Pancreas (tissue), 10 donors: ENCODE data around the gene DCST2. TPM values are rescaled to one million over a fixed set of nuclear protein-coding genes. Genes with fewer than 3 reads are reported as not detected.

Experiments used
- ATAC-seq, 4 donors: fragments of 200-7000 bp; cut with Tn5 transposase; one replicate each; pipeline versions ENCODE4 v1.8.0 to v1.9.1; 2020; ENCODE audit warnings: mild to moderate bottlenecking in 4 of 4, moderate library complexity in 4 of 4
- DNase-seq, 6 donors: peaks; one replicate each; pipeline ENCODE4 v3.0.0-alpha.2; 2020
- FAIRE-seq: peaks from 2 replicates; lab custom pipeline; 2012; peaks lifted over from hg19 to GRCh38; lab: Jason Lieb, UNC
- H3K27ac ChIP-seq, 4 donors: fragments of 200-600 bp; sonication (generic); 1 replicate in 3 of 4; 2 replicates in 1 of 4; pipeline versions ENCODE4 v1.5.0 to v1.8.0; 2020
- H3K27me3 ChIP-seq, 4 donors: fragments of 200-600 bp; one replicate each; pipeline ENCODE4 v1.8.0; 2021
- H3K36me3 ChIP-seq, 3 donors: fragments of 200-600 bp; sonication (generic) in 1 of 3; one replicate each; pipeline versions ENCODE4 v1.5.0 to v1.8.0; 2020 to 2021
- H3K4me1 ChIP-seq, 3 donors: fragments of 200-600 bp; one replicate each; pipeline ENCODE4 v1.8.0; 2021
- H3K4me3 ChIP-seq, 4 donors: fragments of 200-600 bp; sonication (generic) in 2 of 4; one replicate each; pipeline versions ENCODE4 v1.5.0 to v1.8.0; 2020 to 2021
- H3K9me3 ChIP-seq, 4 donors: fragments of 200-600 bp; one replicate each; pipeline ENCODE4 v1.8.0; 2021
- WGBS, 2 donors: extraction: QIAGEN DNeasy Blood & Tissue Kit; methylation state at CpG; one replicate each; pipeline ENCODE4 v1.1.7; 2013; 5-methylcytosine and 5-hydroxymethylcytosine counted together
- intact Hi-C, 3 donors: fragments of 100-400 bp; cut with DNase I; formaldehyde crosslinking; loops; one replicate each; pipeline versions ENCODE4 v1.11.1 to v1.14.2; 2022
- polyA plus RNA-seq, 2 donors: library from polyadenylated mRNA; stranded (reverse); fragments of 200-250 nt; gene quantifications; one replicate each; pipeline ENCODE4 v1.2.3, GENCODE V29; 2013
- total RNA-seq, 6 donors: library from RNA; stranded (reverse); fragmentation: NEBNext Ultra II Directional in 4 of 6; extraction: Animal tissue kit (Norgen Biotek cat#: 25700) in 4 of 6; gene quantifications; one replicate each; pipeline versions ENCODE4 v1.2.1 to v1.2.4, GENCODE V29; 2021 to 2023
- TF ChIP-seq, protein P1 (sequence below), 4 donors: fragments of 200-600 bp; sonication (generic) in 3 of 4; IDR thresholded peaks; one replicate each; pipeline versions ENCODE4 v1.5.0 to v1.8.0; 2021; ENCODE audit warnings: antibody characterized with exemption in 4 of 4
- donor health status: healthy with polysubstance abuse.
- donor health status: DM: no; HTN: no; CAD: no; lungs with moderate emphysema.
- donor health status: DM: no; HTN: no; CAD: no.
- donor health status: control.
- donor health status: control.
- donor health status: Bipolar disorder and iron deficiency.
- donor health status: DM: yes; HTN: yes; CAD: no.
- donor health status: DM: no; HTN: no; CAD: no.
- donor health status: DM: no; HTN: no; CAD: no.
- donor health status: DM: yes; HTN: yes; CAD: no.

Gene DCST2
- total and polyA plus RNA-seq, 8 donors, result 0.12 to 5.1 (median 0.51) TPM

DNA sequence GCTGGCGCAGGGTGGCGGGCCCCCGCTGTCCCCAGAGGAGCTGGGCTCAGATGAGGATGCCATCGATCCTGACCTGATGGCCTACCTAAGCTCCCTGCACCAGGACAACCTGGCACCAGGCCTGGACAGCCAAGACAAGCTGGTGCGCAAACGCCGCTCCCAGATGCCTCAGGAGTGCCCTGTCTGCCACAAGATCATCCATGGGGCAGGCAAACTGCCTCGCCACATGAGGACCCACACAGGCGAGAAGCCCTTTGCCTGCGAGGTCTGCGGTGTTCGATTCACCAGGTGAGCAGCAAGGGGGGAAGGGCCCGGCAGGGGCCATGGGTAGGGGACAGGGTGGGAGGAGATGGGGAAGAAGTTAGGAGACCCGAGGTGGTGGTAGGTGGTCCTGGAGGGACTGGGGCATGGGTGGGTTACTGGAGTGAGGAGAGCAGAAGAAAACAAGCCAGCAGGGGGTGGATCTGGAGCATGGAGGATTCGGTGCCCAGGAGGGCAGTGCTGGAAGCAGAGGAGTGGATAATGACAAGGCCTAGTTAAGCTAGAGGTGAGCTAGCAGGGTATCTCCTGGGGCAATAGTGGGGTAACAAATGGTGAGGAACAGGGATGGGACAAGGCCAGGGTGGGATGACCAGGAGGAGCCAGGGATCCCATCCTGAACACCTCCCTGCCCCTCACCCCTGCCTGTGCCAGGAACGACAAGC is 17.9 kb downstream of the DCST2 start:
- Histone ChIP-seq H3K36me3 (peaks cover 0 to 24% (median 9%) of the 10 kb centered on the region in 3 donors), H3K9me3 (no peaks in the 10 kb centered on the region), H3K27me3 (no peaks in the 10 kb centered on the region), H3K4me3 (no peak overlapping the region), H3K4me1 (peaks cover 10 to 20% (median 18%) of the 10 kb centered on the region in 3 donors), H3K27ac (no peak overlapping the region)
- ATAC-seq (no peak), FAIRE-seq (no peak), DNase-seq (peak in 1 of 6 donors; percentile 70)
- TF ChIP-seq, protein P1, sequence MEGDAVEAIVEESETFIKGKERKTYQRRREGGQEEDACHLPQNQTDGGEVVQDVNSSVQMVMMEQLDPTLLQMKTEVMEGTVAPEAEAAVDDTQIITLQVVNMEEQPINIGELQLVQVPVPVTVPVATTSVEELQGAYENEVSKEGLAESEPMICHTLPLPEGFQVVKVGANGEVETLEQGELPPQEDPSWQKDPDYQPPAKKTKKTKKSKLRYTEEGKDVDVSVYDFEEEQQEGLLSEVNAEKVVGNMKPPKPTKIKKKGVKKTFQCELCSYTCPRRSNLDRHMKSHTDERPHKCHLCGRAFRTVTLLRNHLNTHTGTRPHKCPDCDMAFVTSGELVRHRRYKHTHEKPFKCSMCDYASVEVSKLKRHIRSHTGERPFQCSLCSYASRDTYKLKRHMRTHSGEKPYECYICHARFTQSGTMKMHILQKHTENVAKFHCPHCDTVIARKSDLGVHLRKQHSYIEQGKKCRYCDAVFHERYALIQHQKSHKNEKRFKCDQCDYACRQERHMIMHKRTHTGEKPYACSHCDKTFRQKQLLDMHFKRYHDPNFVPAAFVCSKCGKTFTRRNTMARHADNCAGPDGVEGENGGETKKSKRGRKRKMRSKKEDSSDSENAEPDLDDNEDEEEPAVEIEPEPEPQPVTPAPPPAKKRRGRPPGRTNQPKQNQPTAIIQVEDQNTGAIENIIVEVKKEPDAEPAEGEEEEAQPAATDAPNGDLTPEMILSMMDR (IDR thresholded peaks at IDR 0.05), result no peak
- intact Hi-C loops, result loop anchor here in 2 of 3 donors (10.0 kb wide), 1 partner anchor 51 kb away; the partner anchor contains the start of gene PYGO2 (in 2 of the 2)
- WGBS, 2 donors, result 83 to 87% methylated on average over 16 of the region's 16 CpGs

DNA sequence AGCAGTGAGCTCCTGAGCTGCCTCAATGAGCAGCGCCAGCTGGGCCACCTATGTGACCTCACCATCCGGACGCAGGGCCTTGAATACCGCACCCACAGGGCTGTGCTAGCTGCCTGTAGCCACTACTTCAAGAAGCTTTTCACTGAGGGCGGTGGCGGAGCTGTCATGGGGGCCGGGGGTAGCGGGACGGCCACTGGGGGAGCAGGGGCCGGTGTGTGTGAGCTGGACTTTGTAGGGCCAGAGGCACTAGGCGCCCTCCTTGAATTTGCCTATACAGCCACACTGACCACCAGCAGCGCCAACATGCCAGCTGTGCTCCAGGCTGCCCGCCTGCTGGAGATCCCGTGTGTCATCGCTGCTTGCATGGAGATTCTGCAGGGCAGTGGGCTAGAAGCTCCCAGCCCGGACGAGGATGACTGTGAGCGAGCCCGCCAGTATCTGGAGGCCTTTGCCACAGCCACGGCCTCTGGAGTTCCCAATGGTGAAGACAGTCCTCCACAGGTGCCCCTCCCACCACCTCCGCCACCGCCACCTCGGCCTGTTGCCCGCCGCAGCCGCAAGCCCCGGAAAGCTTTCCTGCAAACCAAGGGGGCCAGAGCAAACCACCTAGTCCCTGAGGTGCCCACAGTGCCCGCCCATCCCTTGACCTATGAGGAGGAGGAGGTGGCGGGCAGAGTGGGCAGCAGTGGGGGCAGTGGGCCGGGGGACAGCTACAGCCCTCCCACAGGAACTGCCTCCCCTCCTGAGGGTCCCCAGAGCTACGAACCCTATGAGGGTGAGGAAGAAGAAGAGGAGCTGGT is 18.7 kb downstream of the DCST2 start:
- H3K27ac ChIP-seq, result no peak overlapping the region
- intact Hi-C loops, result loop anchor here in 2 of 3 donors (10.0 kb wide), 1 partner anchor 50 kb away; the partner anchor contains the start of gene PYGO2 (in 2 of the 2)
- TF ChIP-seq, protein P1 (IDR thresholded peaks at IDR 0.05), result no peak
- no peaks in the 10 kb centered on the region for H3K27me3 ChIP-seq
- no peak for ATAC-seq
- DNase-seq, result peak in 1 of 6 donors; percentile 66
- WGBS, 2 donors, result 90% methylated on average over 29 to 31 of the region's 31 CpGs
- H3K9me3 ChIP-seq, result no peaks in the 10 kb centered on the region
- H3K4me1 ChIP-seq, result peaks cover 10 to 20% (median 18%) of the 10 kb centered on the region in 3 donors
- FAIRE-seq, result no peak
- H3K4me3 ChIP-seq, result no peak overlapping the region
- peaks cover 0 to 24% (median 9%) of the 10 kb centered on the region in 3 donors for H3K36me3 ChIP-seq

DNA sequence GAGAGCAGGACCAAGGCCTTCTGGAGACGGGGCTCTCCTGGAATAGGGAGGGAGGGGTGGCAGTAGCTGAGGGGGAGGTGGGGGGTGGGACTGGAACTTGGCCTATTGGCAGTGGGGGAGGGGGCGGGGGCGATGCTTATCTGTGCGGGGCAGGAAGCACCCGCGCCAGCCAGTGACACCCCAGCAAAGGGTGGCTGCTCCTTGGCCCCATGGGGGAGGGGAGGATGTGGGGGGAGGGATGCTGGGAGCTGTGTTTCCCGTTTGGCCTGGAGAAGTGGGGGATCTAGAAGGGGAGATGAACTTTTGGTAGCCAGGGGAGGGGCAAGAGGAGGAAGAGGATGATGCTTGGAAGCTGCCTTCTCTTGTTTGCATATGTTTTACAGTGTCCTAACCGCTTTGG is 19.9 kb downstream of the DCST2 start:
- FAIRE-seq (no peak), DNase-seq (no peak), ATAC-seq (no peak)
- Histone ChIP-seq H3K4me1 (peaks cover 10 to 23% (median 21%) of the 10 kb centered on the region in 3 donors), H3K36me3 (peaks cover 0 to 24% (median 9%) of the 10 kb centered on the region in 3 donors), H3K9me3 (no peaks in the 10 kb centered on the region), H3K27me3 (no peaks in the 10 kb centered on the region), H3K27ac (no peak overlapping the region), H3K4me3 (no peak overlapping the region)
- intact Hi-C loops, result loop anchor here in 2 of 3 donors (10.0 kb wide), 1 partner anchor 49 kb away; the partner anchor contains the start of gene PYGO2 (in 2 of the 2)
- TF ChIP-seq, protein P1 (IDR thresholded peaks at IDR 0.05), result no peak
- WGBS, 2 donors, result 45 to 47% methylated on average over 8 of the region's 8 CpGs

DNA sequence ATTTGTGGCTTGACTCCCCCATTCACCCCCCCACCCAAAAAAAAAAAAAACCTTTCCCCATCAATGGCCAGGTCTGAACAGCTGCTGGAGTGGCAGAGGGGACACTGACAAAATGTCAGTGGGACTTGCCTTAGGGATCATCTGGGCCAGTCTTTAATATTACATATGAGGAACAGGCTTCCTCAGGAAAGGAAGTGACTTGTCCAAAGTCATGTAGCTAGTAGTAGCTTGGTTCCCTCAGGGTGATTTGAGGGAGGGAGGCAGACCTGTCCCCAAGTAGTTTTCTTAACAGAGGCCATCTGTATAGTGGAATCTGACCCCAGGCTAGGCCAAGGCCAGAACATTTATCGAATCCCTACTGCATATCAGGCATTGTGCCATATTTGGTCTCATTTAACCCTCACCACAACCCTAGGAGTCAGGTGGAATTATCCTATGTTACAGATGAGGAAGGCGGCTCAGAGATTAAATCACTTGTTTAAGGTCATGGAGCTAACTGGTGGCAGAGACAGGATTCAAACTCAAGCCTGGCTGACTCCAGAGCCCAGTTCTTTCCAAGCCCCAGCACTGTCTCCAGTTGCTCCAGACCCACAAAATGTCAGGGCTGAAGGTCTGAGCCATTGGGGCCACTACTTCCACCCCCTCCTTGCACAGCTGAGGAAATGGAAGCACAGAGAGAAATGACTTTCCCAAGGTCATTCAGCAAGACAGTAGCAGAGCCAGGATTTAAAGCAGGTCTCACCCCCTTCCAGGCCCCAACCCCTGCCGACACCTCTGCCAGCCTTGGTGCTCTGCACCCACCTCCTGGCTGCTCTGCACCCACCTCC is 20.6 kb downstream of the DCST2 start:
- FAIRE-seq, result no peak
- DNase-seq, result no peak
- H3K27me3 ChIP-seq, result no peaks in the 10 kb centered on the region
- peaks cover 0 to 24% (median 9%) of the 10 kb centered on the region in 3 donors for H3K36me3 ChIP-seq
- intact Hi-C loops, result loop anchor here in 2 of 3 donors (10.0 kb wide), 1 partner anchor 48 kb away; the partner anchor contains the start of gene PYGO2 (in 2 of the 2)
- TF ChIP-seq, protein P1 (IDR thresholded peaks at IDR 0.05), result no peak
- 50 to 51% methylated on average over 3 of the region's 3 CpGs for WGBS, 2 donors
- H3K4me3 ChIP-seq, result no peak overlapping the region
- H3K27ac ChIP-seq, result no peak overlapping the region
- ATAC-seq, result no peak
- H3K9me3 ChIP-seq, result no peaks in the 10 kb centered on the region
- peaks cover 10 to 28% (median 24%) of the 10 kb centered on the region in 3 donors for H3K4me1 ChIP-seq
